22Rv1 (cell line): Measurements from ENCODE around the gene ENOPH1.
"Not testable (repeated sequence)": the region's sequence is repeated elsewhere in the genome, so short reads cannot be mapped to it uniquely, and the experiment has no call there.

Source experiments
- H3K27ac ChIP-seq: fragments of 450-650 bp; 2 replicates; pipeline ENCODE4 v1.5.1; 2017
- CTCF ChIP-seq: fragments of 450-650 bp; IDR thresholded peaks from 2 replicates; pipeline ENCODE4 v1.5.1; 2017; ENCODE audit warnings: mild to moderate bottlenecking
- ZFX ChIP-seq: fragments of 450-650 bp; IDR thresholded peaks from 2 replicates; pipeline ENCODE4 v1.6.1; 2017; ENCODE audit warnings: antibody characterized with exemption, borderline replicate concordance

Gene ENOPH1

GRCh38 chr4:82394896-82395295, 35.5 kb upstream of the ENOPH1 start:
- TF ChIP-seq CTCF = no peak
- no peak for TF ChIP-seq ZFX
- no peak overlapping the region for H3K27ac ChIP-seq

GRCh38 chr4:82397527-82397926, 32.9 kb upstream of the ENOPH1 start:
- TF ChIP-seq ZFX (no peak), CTCF (no peak)
- no peak overlapping the region for H3K27ac ChIP-seq

GRCh38 chr4:82398263-82398662, 32.1 kb upstream of the ENOPH1 start:
- H3K27ac ChIP-seq = no peak overlapping the region
- TF ChIP-seq CTCF (no peak), ZFX (no peak)

GRCh38 chr4:82401600-82401999, 28.8 kb upstream of the ENOPH1 start:
- TF ChIP-seq CTCF (no peak), ZFX (no peak)
- H3K27ac ChIP-seq = no peak overlapping the region

- no peak overlapping the region for H3K27ac ChIP-seq
- no peak for TF ChIP-seq CTCF
- TF ChIP-seq ZFX = no peak
These were observed 28.1 kb upstream of the ENOPH1 start for GRCh38 chr4:82402196-82402775.

- TF ChIP-seq CTCF (no peak), ZFX (no peak)
- no peak overlapping the region for H3K27ac ChIP-seq
These were observed 26.7 kb upstream of the ENOPH1 start for GRCh38 chr4:82403725-82404124.

GRCh38 chr4:82415061-82415460, 15.3 kb upstream of the ENOPH1 start:
- not testable (repeated sequence) for H3K27ac ChIP-seq

GRCh38 chr4:82415922-82416365, 14.4 kb upstream of the ENOPH1 start:
- no peak overlapping the region for H3K27ac ChIP-seq
- TF ChIP-seq CTCF (no peak), ZFX (no peak)
